Astrocyte of the cerebellum (primary cell): ENCODE measurements around the gene PRKG1.
"Not testable (repeated sequence)": the region's sequence is repeated elsewhere in the genome, so short reads cannot be mapped to it uniquely, and the experiment has no call there.

Experiments used
- DNase-seq: peaks from one replicate; pipeline ENCODE4 v3.0.0-alpha.2; 2011; ENCODE audit warnings: low read depth
- H3K4me3 ChIP-seq: 2 replicates; pipeline ENCODE4 v1.5.1; 2011; ENCODE audit warnings: mild to moderate bottlenecking, low read depth, low read length, moderate library complexity
- CTCF ChIP-seq: IDR thresholded peaks from 2 replicates; pipeline ENCODE4 v1.5.1; 2012; ENCODE audit warnings: low read length, low read depth, moderate library complexity, mild to moderate bottlenecking; ENCODE audit errors: missing control alignments
- in situ Hi-C: cut with HindIII; loops from 2 replicates; pipeline ENCODE4 v1.10.0; 2017; ENCODE audit warnings: low sequenced_read_pairs

PRKG1 gene

DNA sequence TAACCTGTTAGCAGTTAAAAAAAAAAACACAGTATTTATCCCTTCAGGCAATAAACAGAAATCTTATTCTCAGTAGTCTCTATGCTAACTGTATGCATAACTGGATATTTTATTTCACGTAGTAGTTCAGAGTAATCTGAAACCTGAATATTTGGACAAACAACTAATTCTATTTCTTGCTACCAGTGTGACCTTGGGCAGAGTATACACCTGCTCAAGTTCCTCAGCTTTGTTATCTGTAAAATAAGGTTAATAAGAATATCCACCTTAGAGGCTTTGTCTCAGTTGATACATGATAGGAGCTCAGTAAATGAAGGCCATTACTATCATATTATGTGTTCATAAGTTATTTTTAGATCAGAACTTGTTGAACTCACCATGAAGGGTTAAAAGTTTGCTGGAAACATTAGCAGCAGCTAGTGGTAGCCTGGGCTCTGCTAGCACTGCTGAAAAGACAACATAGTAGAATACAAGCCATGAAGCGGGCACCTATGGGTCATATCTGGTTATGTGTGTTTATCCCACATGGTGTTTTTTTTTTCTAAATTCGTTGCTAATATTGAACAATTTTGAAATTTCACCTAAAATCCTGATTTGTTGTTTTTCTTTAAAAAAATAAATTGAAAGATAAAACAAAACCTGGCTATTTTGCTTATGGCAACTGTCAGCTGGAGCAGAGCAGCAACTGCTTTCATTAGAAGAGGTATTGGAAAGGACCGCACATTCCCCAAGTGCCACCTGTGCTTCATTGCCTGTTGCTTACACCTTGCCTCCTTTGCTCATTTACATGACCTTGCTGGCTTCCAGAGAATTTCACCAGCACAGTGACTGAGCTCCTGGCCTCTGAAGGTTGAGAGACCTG lies 303.0 kb downstream of the PRKG1 start:
- no peak for TF ChIP-seq CTCF
- in situ Hi-C loops, result no loop called here
- DNase-seq, result no peak
- H3K4me3 ChIP-seq, result no peak overlapping the region

GRCh38 chr10:51377932-51378599 lies 303.8 kb downstream of the PRKG1 start:
- no peak overlapping the region for H3K4me3 ChIP-seq
- in situ Hi-C loops, result no loop called here
- TF ChIP-seq CTCF, result no peak
- no peak for DNase-seq

- in situ Hi-C loops, result no loop called here
- H3K4me3 ChIP-seq, result no peak overlapping the region
- no peak for DNase-seq
- no peak for TF ChIP-seq CTCF
Observed at GRCh38 chr10:51382181-51382580, 307.9 kb downstream of the PRKG1 start.

DNA sequence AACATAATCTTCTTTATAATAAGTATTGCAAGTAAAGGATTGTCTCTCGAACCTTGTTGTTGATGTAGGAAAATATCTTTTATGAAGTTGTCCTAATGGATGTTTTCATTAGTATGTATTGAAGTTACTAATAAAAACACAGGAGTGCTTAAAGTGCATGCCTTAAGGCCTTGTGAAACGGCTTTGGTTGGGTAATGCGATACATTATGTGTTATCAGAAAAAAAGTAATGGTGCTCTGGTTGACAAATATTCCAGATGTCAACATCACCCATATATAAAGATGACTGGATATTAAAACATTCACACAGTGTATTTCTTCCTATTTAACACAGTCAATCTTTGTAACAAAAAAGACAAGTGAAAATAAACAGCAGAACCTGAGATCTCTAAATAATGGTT lies 310.7 kb downstream of the PRKG1 start:
- in situ Hi-C loops, result no loop called here
- DNase-seq, result no peak
- no peak overlapping the region for H3K4me3 ChIP-seq
- no peak for TF ChIP-seq CTCF

- in situ Hi-C loops, result no loop called here
- no peak for DNase-seq
- H3K4me3 ChIP-seq, result no peak overlapping the region
- no peak for TF ChIP-seq CTCF
Observed at GRCh38 chr10:51386248-51386885, 312.1 kb downstream of the PRKG1 start.

GRCh38 chr10:51389415-51390321 lies 315.4 kb downstream of the PRKG1 start:
- H3K4me3 ChIP-seq, result no peak overlapping the region
- peak; percentile 86 for TF ChIP-seq CTCF
- in situ Hi-C loops, result no loop called here
- peak; percentile 100 for DNase-seq

DNA sequence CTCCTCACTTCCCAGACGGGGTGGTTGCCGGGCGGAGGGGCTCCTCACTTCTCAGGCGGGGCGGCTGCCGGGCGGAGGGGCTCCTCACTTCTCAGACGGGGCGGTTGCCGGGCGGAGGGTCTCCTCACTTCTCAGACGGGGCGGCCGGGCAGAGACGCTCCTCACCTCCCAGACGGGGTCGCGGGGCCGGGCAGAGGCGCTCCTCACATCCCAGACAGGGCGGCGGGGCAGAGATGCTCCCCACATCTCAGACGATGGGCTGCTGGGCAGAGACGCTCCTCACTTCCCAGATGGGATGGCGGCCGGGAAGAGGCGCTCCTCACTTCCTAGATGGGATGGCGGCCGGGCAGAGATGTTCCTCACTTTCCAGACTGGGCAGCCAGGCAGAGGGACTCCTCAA lies 318.7 kb downstream of the PRKG1 start:
- DNase-seq, in situ Hi-C loops, H3K4me3 ChIP-seq: not testable (repeated sequence)
